Retinal pigment epithelial cell (primary cell): ENCODE data around the gene ALK.

Experiments
- DNase-seq: peaks from one replicate; pipeline ENCODE4 v3.0.0-alpha.2; 2010; ENCODE audit warnings: low read depth
- H3K4me3 ChIP-seq: 2 replicates; pipeline ENCODE4 v1.5.1; 2011; ENCODE audit warnings: mild to moderate bottlenecking, low read length, control low read depth, moderate library complexity
- TF ChIP-seq, protein P1 (sequence below): conservative IDR thresholded peaks from 2 replicates; pipeline ENCODE4 v1.5.1; 2011; ENCODE audit warnings: low read depth, low read length, control low read depth, inconsistent platforms

ALK gene

DNA sequence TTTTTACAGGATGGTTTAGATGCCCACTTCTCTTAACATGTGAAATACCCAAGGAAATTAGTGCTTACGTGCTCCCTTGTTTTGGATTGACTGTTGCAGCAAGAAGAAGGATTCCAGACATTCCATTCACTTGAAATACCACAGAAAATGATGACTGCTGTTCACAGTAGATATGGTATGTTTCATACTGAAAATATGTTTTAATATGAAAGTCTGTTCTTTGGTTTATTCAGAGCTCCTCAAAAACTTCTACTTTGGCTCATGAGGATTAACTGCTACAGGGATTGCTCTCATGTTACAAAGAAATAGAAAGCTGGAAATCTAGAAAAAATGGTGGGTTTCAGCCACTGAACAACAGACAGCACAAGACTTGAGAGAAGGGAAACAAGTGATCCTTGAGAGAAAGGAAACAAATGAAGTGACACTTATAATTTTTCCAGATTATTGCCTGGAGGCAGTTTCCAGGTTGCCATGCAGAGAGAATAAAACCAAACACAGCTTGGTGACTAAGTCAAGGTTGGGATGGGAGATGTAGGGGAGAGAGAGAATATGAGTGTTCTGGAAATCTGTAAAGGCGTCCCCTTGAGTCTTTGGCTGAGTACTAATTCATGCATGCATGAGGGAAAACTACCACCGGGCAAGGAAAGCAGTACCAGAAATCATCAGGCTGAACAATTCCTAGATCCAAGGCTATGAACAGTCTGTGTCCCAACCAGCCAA, 458.0 kb downstream of the ALK start:
- no peak overlapping the region for H3K4me3 ChIP-seq
- DNase-seq: peak; percentile 83
- TF ChIP-seq, protein P1, sequence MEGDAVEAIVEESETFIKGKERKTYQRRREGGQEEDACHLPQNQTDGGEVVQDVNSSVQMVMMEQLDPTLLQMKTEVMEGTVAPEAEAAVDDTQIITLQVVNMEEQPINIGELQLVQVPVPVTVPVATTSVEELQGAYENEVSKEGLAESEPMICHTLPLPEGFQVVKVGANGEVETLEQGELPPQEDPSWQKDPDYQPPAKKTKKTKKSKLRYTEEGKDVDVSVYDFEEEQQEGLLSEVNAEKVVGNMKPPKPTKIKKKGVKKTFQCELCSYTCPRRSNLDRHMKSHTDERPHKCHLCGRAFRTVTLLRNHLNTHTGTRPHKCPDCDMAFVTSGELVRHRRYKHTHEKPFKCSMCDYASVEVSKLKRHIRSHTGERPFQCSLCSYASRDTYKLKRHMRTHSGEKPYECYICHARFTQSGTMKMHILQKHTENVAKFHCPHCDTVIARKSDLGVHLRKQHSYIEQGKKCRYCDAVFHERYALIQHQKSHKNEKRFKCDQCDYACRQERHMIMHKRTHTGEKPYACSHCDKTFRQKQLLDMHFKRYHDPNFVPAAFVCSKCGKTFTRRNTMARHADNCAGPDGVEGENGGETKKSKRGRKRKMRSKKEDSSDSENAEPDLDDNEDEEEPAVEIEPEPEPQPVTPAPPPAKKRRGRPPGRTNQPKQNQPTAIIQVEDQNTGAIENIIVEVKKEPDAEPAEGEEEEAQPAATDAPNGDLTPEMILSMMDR: no peak

DNA sequence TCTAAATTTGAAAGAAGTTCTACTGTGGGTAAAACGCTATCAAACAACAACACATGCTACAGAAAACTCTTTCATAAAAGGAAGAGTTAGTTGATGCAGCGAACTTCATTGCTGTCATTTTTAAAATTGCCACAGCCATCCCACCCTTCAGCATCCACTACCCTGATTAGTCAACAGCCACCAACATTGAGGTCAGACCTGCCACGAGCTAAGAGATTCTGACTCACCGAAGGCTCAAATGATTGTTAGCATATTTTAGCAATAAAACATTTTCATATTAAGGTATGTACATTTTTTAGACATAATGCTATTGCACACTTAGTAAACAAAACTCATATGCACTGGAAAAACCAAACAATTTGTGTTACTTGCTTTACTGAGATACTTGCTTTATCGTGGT, 459.1 kb downstream of the ALK start:
- TF ChIP-seq, protein P1: no peak
- no peak overlapping the region for H3K4me3 ChIP-seq
- peak; percentile 33 for DNase-seq

GRCh38 chr2:29460190-29460589, 461.2 kb downstream of the ALK start:
- H3K4me3 ChIP-seq: no peak overlapping the region
- TF ChIP-seq, protein P1: no peak
- DNase-seq: no peak

DNA sequence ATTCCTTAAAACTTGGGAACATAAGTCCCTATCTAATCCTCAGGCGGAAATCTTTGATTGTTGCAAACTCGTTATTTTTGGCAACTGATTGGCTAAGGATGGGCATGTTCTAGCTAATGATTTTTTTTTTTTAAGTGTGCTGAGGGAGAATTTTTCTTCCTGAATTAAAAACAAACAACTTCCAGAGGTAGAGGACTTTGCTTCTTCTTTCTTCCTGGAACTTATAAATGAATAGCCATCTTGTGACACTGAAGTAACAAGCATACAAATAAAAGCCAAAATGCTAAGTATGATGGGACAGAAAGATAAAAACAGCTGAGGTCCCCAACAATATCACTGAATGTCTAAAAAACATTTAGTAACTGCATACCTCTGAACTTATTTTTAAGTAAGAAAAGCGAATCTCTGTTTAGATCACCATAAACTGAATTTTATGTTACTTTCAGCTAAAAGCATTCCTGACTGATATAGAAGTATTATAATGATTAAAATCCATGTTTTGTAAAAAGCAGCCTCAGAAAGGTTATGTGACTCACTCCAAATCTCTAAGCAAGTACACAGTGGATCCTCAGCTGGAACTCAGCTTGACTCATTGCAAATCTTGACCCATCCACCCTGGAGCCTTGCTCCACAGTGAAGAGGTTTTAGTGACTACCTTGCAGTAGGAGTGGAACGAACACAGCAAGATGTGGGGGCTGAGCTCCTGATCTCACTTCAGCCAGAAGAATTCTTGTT, 461.8 kb downstream of the ALK start:
- no peak for DNase-seq
- TF ChIP-seq, protein P1: no peak

GRCh38 chr2:29456429-29456828, 465.0 kb downstream of the ALK start:
- TF ChIP-seq, protein P1: no peak
- no peak for DNase-seq
- no peak overlapping the region for H3K4me3 ChIP-seq

More for the DNA sequence above, 461.8 kb downstream of the ALK start:
- H3K4me3 ChIP-seq: no peak overlapping the region

GRCh38 chr2:29455200-29455860, 466.1 kb downstream of the ALK start:
- TF ChIP-seq, protein P1: no peak
- DNase-seq: no peak
- H3K4me3 ChIP-seq: no peak overlapping the region
